ENCODE measurements around the gene CGNL1.

DNA sequence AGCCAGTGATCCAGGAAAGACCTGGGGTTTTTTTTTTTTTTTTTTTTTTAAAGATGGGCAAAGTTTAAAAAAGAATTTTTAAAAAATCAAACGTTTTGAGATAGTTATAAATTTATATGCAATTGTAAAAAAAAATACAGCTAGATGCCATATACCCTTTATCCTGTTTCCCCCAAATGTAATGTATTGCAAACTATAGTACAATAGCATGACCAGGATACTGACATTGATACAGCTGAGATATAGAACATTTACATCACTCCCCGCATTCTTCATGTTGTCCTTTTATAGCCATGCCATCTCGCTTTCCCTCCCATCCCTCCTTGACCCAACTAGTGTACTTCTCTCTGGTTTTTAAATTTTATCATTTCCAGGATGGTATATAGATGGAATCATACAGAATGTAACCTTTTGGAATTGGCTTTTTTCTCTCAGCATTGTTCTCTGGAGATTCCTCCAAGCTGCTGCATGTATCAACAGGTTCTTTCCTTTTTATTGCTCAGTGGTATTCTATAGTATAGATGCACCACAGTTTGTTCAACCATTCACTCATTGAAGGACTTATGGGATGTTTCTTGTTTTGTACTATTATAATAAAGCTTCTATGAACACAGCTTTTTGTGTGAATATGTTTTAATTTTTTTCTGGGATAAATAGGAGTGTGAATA, 104.9 kb downstream of the CGNL1 start:
- TF ChIP-seq, protein P1, sequence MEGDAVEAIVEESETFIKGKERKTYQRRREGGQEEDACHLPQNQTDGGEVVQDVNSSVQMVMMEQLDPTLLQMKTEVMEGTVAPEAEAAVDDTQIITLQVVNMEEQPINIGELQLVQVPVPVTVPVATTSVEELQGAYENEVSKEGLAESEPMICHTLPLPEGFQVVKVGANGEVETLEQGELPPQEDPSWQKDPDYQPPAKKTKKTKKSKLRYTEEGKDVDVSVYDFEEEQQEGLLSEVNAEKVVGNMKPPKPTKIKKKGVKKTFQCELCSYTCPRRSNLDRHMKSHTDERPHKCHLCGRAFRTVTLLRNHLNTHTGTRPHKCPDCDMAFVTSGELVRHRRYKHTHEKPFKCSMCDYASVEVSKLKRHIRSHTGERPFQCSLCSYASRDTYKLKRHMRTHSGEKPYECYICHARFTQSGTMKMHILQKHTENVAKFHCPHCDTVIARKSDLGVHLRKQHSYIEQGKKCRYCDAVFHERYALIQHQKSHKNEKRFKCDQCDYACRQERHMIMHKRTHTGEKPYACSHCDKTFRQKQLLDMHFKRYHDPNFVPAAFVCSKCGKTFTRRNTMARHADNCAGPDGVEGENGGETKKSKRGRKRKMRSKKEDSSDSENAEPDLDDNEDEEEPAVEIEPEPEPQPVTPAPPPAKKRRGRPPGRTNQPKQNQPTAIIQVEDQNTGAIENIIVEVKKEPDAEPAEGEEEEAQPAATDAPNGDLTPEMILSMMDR (IDR thresholded peaks at IDR 0.05; ENCODE audit: low read depth, low read length): no peak
- TF ChIP-seq EZH2phosphoT487 (IDR thresholded peaks at IDR 0.05; ENCODE audit: low read depth): no peak

Data from OCI-LY3 (cell line).